ENCODE results near the gene SYNPO2L.

SYNPO2L gene

GRCh38 chr10:73601486-73601921, 54.3 kb downstream of the SYNPO2L start:
- no peak for DNase-seq

- DNase-seq: no peak
Measured at GRCh38 chr10:73597346-73597745, 58.5 kb downstream of the SYNPO2L start.

All from NCI-H2081 treated with DMSO at 0.1 percent for 48 hours (cell line).